ENCODE measurements around the gene HAX1. TPM values are rescaled to one million over a fixed set of nuclear protein-coding genes. Genes with fewer than 3 reads are reported as not detected.

Gene HAX1
- total RNA-seq, 1 donor from 2014 or later, result 82.2 TPM

GRCh38 chr1:154239491-154239890, 32.9 kb upstream of the HAX1 start:
- Histone ChIP-seq H3K36me3 (ENCODE audit: insufficient read depth, low read length) (peaks cover 71% of the 10 kb centered on the region), H4K20me1 (ENCODE audit: insufficient read depth, low read length) (peaks cover 80% of the 10 kb centered on the region), H3K9ac (ENCODE audit: low read length) (no peak overlapping the region), H3K4me1 (ENCODE audit: insufficient read depth, low read length) (no peaks in the 10 kb centered on the region), H3K4me3 (ENCODE audit: insufficient read depth, low read depth, low read length) (no peak overlapping the region), H3K9me3 (ENCODE audit: insufficient read depth, low read depth, low read length) (no peaks in the 10 kb centered on the region), H2AFZ (ENCODE audit: low read depth, low read length) (no peak overlapping the region), H3K4me2 (ENCODE audit: low read length) (no peak overlapping the region), H3K27me3 (ENCODE audit: insufficient read depth, low read length) (no peaks in the 10 kb centered on the region), H3K79me2 (ENCODE audit: insufficient read depth, low read length) (peaks cover 68% of the 10 kb centered on the region), H3K27ac (ENCODE audit: low read depth, low read length) (no peak overlapping the region)
- H3K27me3 Mint-ChIP-seq (ENCODE audit: low read depth, unreplicated experiment), result no peaks in the 10 kb centered on the region
- DNase-seq (ENCODE audit: low read depth) (no peak), FAIRE-seq (no peak)
- H3K27ac Mint-ChIP-seq (ENCODE audit: unreplicated experiment), result no peak overlapping the region
- TF ChIP-seq EZH2 (IDR thresholded peaks at IDR 0.05; ENCODE audit: insufficient read depth, low read length), result no peak
- no peak for TF ChIP-seq CTCF (IDR thresholded peaks at IDR 0.05; ENCODE audit: insufficient read depth, low read depth, low read length)
- peaks cover 36% of the 10 kb centered on the region for H3K36me3 Mint-ChIP-seq (ENCODE audit: low read depth, unreplicated experiment)
- no peaks in the 10 kb centered on the region for H3K9me3 Mint-ChIP-seq (ENCODE audit: unreplicated experiment)
- H3K4me1 Mint-ChIP-seq (ENCODE audit: low read depth, unreplicated experiment), result peaks cover 3% of the 10 kb centered on the region
- H3K4me3 Mint-ChIP-seq (ENCODE audit: unreplicated experiment), result no peak overlapping the region

- Mint-ChIP-seq H3K27ac (ENCODE audit: unreplicated experiment) (no peak overlapping the region), H3K36me3 (ENCODE audit: low read depth, unreplicated experiment) (peaks cover 30% of the 10 kb centered on the region), H3K9me3 (ENCODE audit: unreplicated experiment) (no peaks in the 10 kb centered on the region), H3K4me1 (ENCODE audit: low read depth, unreplicated experiment) (peaks cover 3% of the 10 kb centered on the region), H3K27me3 (ENCODE audit: low read depth, unreplicated experiment) (no peaks in the 10 kb centered on the region), H3K4me3 (ENCODE audit: unreplicated experiment) (no peak overlapping the region)
- TF ChIP-seq EZH2 (IDR thresholded peaks at IDR 0.05; ENCODE audit: insufficient read depth, low read length), result no peak
- TF ChIP-seq CTCF (IDR thresholded peaks at IDR 0.05; ENCODE audit: insufficient read depth, low read depth, low read length), result no peak
- Histone ChIP-seq H3K79me2 (ENCODE audit: insufficient read depth, low read length) (peaks cover 68% of the 10 kb centered on the region), H3K4me3 (ENCODE audit: insufficient read depth, low read depth, low read length) (no peak overlapping the region), H3K4me1 (ENCODE audit: insufficient read depth, low read length) (no peaks in the 10 kb centered on the region), H3K4me2 (ENCODE audit: low read length) (no peak overlapping the region), H3K27ac (ENCODE audit: low read depth, low read length) (no peak overlapping the region), H2AFZ (ENCODE audit: low read depth, low read length) (no peak overlapping the region), H3K36me3 (ENCODE audit: insufficient read depth, low read length) (peaks cover 73% of the 10 kb centered on the region), H3K27me3 (ENCODE audit: insufficient read depth, low read length) (no peaks in the 10 kb centered on the region), H3K9ac (ENCODE audit: low read length) (no peak overlapping the region), H4K20me1 (ENCODE audit: insufficient read depth, low read length) (peaks cover 85% of the 10 kb centered on the region), H3K9me3 (ENCODE audit: insufficient read depth, low read depth, low read length) (no peaks in the 10 kb centered on the region)
- no peak for FAIRE-seq
- no peak for DNase-seq (ENCODE audit: low read depth)
Observed at GRCh38 chr1:154240294-154240833, 32.1 kb upstream of the HAX1 start.

GRCh38 chr1:154241703-154242351, 30.6 kb upstream of the HAX1 start:
- no peak overlapping the region for H3K27ac Mint-ChIP-seq (ENCODE audit: unreplicated experiment)
- H3K4me1 Mint-ChIP-seq (ENCODE audit: low read depth, unreplicated experiment), result peaks cover 3% of the 10 kb centered on the region
- H3K27ac ChIP-seq (ENCODE audit: low read depth, low read length), result no peak overlapping the region
- no peak for DNase-seq (ENCODE audit: low read depth)
- TF ChIP-seq CTCF (IDR thresholded peaks at IDR 0.05; ENCODE audit: insufficient read depth, low read depth, low read length), result no peak
- TF ChIP-seq EZH2 (IDR thresholded peaks at IDR 0.05; ENCODE audit: insufficient read depth, low read length), result no peak
- H3K79me2 ChIP-seq (ENCODE audit: insufficient read depth, low read length), result peaks cover 64% of the 10 kb centered on the region
- H3K9me3 ChIP-seq (ENCODE audit: insufficient read depth, low read depth, low read length), result no peaks in the 10 kb centered on the region
- H3K36me3 Mint-ChIP-seq (ENCODE audit: low read depth, unreplicated experiment), result peaks cover 29% of the 10 kb centered on the region
- H3K9ac ChIP-seq (ENCODE audit: low read length), result no peak overlapping the region
- H3K36me3 ChIP-seq (ENCODE audit: insufficient read depth, low read length), result peaks cover 74% of the 10 kb centered on the region
- no peaks in the 10 kb centered on the region for H3K4me1 ChIP-seq (ENCODE audit: insufficient read depth, low read length)
- H2AFZ ChIP-seq (ENCODE audit: low read depth, low read length), result no peak overlapping the region
- H3K27me3 Mint-ChIP-seq (ENCODE audit: low read depth, unreplicated experiment), result no peaks in the 10 kb centered on the region
- no peak for FAIRE-seq
- no peak overlapping the region for H3K4me3 ChIP-seq (ENCODE audit: insufficient read depth, low read depth, low read length)
- H4K20me1 ChIP-seq (ENCODE audit: insufficient read depth, low read length), result peaks cover 86% of the 10 kb centered on the region
- no peaks in the 10 kb centered on the region for H3K9me3 Mint-ChIP-seq (ENCODE audit: unreplicated experiment)
- peak overlapping the region; percentile 60 for H3K4me3 Mint-ChIP-seq (ENCODE audit: unreplicated experiment)
- H3K27me3 ChIP-seq (ENCODE audit: insufficient read depth, low read length), result no peaks in the 10 kb centered on the region
- H3K4me2 ChIP-seq (ENCODE audit: low read length), result no peak overlapping the region

Data from astrocyte (in vitro differentiated cells and primary cell).